DMS114 treated with DMSO at 0.1 percent for 48 hours (cell line): ENCODE results near the gene BAIAP2.

Experiments
- DNase-seq: peaks from one replicate; lab custom pipeline; 2025; ENCODE audit not compliant: unreplicated experiment; lab: John Stamatoyannopoulos, UW

BAIAP2 gene

DNA sequence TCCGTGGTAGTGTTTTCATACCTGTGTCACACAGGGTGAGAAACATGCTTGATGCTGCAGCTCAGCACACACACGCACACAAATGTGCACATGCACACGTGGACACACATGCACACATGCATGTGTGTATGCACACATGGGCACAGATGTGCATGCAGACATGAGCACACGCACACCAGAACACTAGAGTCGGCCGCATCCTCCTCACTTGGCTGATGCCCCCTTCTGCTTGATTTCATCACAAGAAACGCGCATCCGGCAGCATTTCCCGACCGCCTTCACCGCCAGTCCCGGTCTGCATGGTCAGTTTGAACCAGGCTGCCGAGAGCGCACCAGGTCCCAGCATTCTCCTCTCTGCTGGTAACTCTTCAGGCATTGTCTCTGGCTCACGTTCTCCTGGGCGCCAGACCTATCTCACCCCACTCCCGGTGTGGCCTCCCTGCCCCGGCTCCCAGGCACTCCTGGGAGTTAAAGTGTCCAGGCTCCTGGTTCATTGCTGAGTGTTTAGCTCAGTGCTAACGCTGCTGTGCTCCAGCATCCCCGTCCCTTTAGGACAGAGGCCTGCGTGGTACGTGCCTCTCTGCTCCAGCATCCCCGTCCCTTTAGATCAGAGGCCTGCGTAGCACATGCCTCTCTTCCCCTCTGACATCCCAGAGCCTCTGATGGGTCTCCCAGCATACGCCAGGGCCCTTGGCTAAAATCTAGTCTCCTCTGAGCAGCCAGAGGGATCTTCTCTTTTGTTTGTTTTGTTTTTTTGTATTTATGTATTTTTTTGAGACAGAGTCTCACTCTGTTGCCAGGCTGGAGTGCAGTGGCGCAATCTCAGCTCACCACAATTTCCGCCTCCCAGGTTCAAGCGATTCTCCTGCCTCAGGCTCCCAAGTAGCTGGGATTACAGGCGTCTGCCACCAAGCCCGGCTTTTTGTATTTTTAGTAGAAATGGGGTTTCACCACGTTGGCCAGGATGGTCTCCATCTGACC, 16.0 kb downstream of the BAIAP2 start:
- DNase-seq: no peak

- DNase-seq: no peak
Observed at GRCh38 chr17:81052199-81052997, 17.4 kb downstream of the BAIAP2 start.

GRCh38 chr17:81053041-81053970, 18.4 kb downstream of the BAIAP2 start:
- no peak for DNase-seq

DNA sequence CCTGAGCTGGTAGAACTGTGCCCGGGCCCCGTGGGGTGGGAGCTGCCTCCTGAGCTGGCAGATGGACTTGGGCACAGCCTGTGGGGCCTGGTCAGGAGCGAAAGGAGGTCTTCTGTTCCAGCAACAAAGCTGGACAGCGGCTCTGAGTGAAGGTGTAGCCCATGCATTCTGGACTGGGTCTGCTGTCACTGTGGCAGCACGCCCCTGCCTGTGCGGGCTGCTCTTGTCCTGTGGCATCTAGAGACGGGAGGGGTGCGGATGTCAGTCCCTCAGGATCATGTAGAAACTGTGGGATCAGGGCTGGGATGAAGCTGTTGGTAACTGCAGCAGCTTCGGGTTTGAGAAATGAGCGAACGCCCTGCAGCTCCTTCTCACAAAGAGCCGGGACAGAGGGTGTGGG, 19.4 kb downstream of the BAIAP2 start:
- no peak for DNase-seq

DNA sequence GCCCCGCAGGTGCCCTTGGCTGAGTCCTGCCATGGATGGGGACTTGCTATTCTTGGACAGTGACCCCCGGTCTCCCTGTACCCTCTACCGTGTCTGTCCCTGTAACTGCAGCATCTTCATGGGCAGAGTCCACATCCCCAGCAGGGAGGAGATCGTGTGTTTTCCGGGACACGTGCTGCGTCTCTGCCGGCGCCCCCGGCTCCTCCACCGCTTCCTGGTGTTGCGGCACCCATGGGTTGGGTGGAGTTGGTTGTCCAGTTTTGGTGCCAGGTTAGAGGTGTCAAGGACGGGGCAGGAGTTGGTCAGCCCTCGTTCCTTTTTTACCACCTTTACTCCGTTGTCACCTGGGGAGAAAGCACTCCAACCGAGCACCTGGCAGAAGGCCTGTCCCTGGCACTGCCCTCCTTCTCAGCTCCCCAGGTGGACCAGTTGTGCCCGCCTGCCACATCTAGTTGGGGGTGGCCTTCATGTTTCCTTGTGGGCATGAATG, 20.0 kb downstream of the BAIAP2 start:
- no peak for DNase-seq

DNA sequence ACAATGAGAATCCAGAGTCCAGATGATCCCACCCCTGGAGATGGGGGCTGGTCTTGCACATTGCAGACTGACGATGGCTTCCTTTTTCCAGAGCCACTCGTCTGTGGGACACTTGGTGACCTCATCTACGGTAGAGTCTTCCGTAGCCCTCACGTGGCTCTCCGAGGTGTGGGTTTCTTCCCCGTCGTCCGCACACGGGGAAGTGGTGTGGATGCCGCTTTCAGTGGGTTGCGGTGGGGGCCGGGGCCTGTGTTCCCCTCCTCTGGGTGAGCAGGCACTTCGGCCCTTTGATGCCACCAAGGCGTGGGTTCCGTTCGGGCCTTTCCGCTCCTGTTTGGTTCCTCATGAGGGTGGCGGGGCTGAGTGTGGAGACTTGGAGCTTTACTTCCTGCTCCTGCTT, 21.4 kb downstream of the BAIAP2 start:
- no peak for DNase-seq

- no peak for DNase-seq
Observed at GRCh38 chr17:81057079-81057730, 22.3 kb downstream of the BAIAP2 start.

GRCh38 chr17:81057777-81058176, 22.8 kb downstream of the BAIAP2 start:
- no peak for DNase-seq

- no peak for DNase-seq
Observed at GRCh38 chr17:81058263-81058871, 23.4 kb downstream of the BAIAP2 start.

DNA sequence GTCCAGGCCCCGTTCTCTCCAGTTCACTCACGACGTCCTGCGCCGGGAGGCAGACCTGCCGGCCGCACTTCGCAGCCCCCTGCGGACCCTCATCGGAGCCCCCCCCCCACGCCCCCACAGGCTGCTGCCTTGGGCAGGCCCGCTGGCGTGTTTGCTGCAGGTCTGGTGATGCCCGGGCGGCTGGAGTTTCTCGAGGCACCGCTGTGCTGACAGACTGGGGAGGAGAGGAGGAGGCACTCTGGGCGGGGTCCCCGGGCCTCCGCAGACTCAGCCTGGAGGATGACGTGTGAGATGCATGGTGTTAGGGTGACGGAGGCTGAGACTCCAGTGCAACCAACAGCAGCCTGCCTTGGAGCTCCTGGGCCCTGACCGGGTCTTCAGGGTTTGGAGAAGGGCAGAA, 24.1 kb downstream of the BAIAP2 start:
- no peak for DNase-seq

- DNase-seq: no peak
Observed at GRCh38 chr17:81060416-81060815, 25.5 kb downstream of the BAIAP2 start.

GRCh38 chr17:81061027-81061735, 26.2 kb downstream of the BAIAP2 start:
- no peak for DNase-seq

DNA sequence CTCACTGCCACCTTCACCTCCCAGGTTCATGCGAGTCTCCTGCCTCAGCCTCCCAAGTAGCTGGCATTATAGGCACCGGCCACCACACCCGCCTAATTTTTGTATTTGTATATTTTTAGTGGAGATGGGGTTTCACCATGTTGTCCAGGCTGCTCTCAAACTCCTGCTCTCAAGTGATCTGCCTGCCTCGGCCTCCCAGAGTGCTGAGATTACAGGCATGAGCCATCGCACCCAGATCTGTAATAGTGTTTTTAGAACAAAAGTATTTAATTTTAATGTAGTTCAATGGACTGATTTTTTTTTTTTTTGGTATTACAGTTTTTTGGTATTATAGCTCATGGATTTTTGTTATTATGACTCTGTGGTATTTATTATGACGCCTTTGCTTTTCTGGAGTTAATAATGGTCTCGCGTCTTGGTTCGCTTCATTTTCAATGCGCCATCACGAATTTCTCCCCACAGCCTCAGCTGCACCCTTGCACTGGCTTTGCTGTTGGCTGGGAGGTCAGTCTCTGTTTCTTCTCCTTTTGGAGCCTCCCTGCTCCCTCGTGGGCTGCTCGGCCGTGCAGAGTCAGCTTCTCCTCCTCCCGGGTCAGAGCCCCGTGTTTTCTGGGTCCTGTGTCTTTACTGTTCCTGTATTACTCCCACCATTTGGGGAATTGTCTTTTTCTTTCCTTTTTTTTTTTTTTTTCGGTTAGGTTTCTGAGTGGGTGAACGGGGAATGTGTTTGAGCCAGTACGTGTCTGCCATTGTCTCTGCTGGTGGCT, 27.2 kb downstream of the BAIAP2 start:
- DNase-seq: no peak

- no peak for DNase-seq
Observed at GRCh38 chr17:81063106-81064093, 28.4 kb downstream of the BAIAP2 start.

GRCh38 chr17:81064678-81065475, 29.9 kb downstream of the BAIAP2 start:
- DNase-seq: no peak

DNA sequence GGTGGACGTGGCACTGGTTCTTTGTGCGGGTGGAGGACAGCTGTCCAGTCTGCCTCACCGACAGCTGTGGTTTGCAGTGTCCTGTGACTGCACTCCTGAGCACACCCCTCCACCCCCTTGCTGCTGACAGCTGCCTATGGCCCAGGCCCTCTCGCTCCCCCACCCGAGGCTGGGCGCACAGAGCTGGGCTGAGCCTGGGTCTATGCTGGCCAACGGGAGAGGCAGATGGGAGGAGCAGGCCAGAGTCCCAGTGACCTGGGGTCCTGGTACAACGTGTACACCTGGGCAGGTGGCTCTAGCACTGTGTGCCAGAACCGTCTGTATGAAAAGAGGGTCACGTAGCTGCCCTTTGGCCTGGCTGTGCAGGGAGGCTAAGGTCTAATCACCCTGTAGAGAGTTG, 30.5 kb downstream of the BAIAP2 start:
- no peak for DNase-seq
